Endothelial cell of umbilical vein (primary cell): ENCODE measurements around the gene TJP1. TPM values are rescaled to one million over a fixed set of nuclear protein-coding genes. Genes with fewer than 3 reads are reported as not detected.

Source experiments
- BruUV-seq: library from RNA; stranded (reverse); fragments of 400-500 nt; replicated peaks from 2 replicates; lab custom pipeline; 2021; lab: Mats Ljungman, UMichigan
- CTCF ChIA-PET: fragments of 300-600, 350-600 bp; sonication (Branson Sonifier 250); formaldehyde crosslinking; loops from one replicate; lab custom pipeline; 2021; ENCODE audit warnings: antibody characterized with exemption, inconsistent platforms; lab: Charles Lee
- POLR2A ChIA-PET: fragments of 300-600, 350-600 bp; sonication (Branson Sonifier 250); formaldehyde crosslinking; loops from one replicate; lab custom pipeline; 2021; ENCODE audit warnings: antibody characterized with exemption, inconsistent platforms; lab: Charles Lee
- DNase-seq: peaks from one replicate; pipeline ENCODE4 v3.0.0-alpha.2; 2011; ENCODE audit warnings: low read depth, low spot score
- FAIRE-seq: peaks from 2 replicates; lab custom pipeline; 2011; peaks lifted over from hg19 to GRCh38; lab: Jason Lieb, UNC
- H2AFZ ChIP-seq: 2 replicates; pipeline ENCODE4 v1.6.0; 2012; ENCODE audit warnings: low read depth, low read length, control low read depth, inconsistent platforms
- H3K27ac ChIP-seq: 2 replicates; pipeline ENCODE4 v1.5.1; 2011; ENCODE audit warnings: low read depth, mild to moderate bottlenecking, control low read depth, low read length, moderate library complexity; ENCODE audit not compliant: insufficient read depth
- H3K27me3 ChIP-seq, 2 experiments: 2 replicates each; pipeline versions ENCODE4 v1.6.0 to v1.6.1; 2011; ENCODE audit warnings: low read length in 2 of 2, mixed read lengths in 1 of 2; ENCODE audit not compliant: control insufficient read depth in 2 of 2, insufficient read depth in 2 of 2
- H3K36me3 ChIP-seq, 2 experiments: 2 replicates in 1 of 2; 3 replicates in 1 of 2; pipeline ENCODE4 v1.5.1; 2011; ENCODE audit warnings: low read length in 2 of 2, mild to moderate bottlenecking in 1 of 2, moderate library complexity in 1 of 2; ENCODE audit not compliant: control insufficient read depth in 2 of 2, insufficient read depth in 2 of 2; ENCODE audit errors: extremely low read depth in 1 of 2
- H3K4me1 ChIP-seq: 3 replicates; pipeline ENCODE4 v1.5.1; 2011; ENCODE audit warnings: mild to moderate bottlenecking, low read length; ENCODE audit not compliant: control insufficient read depth, insufficient read depth; ENCODE audit errors: extremely low read depth
- H3K4me2 ChIP-seq: 2 replicates; pipeline ENCODE4 v1.6.1; 2011; ENCODE audit warnings: low read length, control low read depth, mixed read lengths; ENCODE audit not compliant: insufficient read depth
- H3K4me3 ChIP-seq, 3 experiments: fragments of 200-600 bp in 1 of 3; sonication (generic), shearing (Covaris generic) in 1 of 3; replicated peaks in 1 of 3; 2 replicates each; pipeline ENCODE4 v1.5.1; 2011 to 2016; ENCODE audit warnings: control low read depth in 3 of 3, low read length in 3 of 3, mild to moderate bottlenecking in 2 of 3, inconsistent platforms in 1 of 3, low read depth in 1 of 3, moderate library complexity in 1 of 3; ENCODE audit not compliant: insufficient read depth in 1 of 3
- H3K79me2 ChIP-seq: 2 replicates; pipeline ENCODE4 v1.6.0; 2012; ENCODE audit warnings: low read length, inconsistent platforms; ENCODE audit not compliant: control insufficient read depth, insufficient read depth
- H3K9ac ChIP-seq: replicated peaks from 2 replicates; pipeline ENCODE3; 2011; ENCODE audit warnings: low read length, control low read depth; ENCODE audit not compliant: insufficient read depth; ENCODE audit errors: extremely low read depth
- H3K9me1 ChIP-seq: replicated peaks from 3 replicates; pipeline ENCODE4 v1.6.0; 2011; ENCODE audit warnings: mild to moderate bottlenecking, low read length; ENCODE audit not compliant: control insufficient read depth, insufficient read depth; ENCODE audit errors: extremely low read depth
- H3K9me3 ChIP-seq: replicated peaks from 2 replicates; pipeline ENCODE4 v1.5.1; 2012; ENCODE audit warnings: low read length, inconsistent platforms; ENCODE audit not compliant: control insufficient read depth, insufficient read depth
- H4K20me1 ChIP-seq: replicated peaks from 2 replicates; pipeline ENCODE3; 2011; ENCODE audit warnings: mild to moderate bottlenecking, low read length; ENCODE audit not compliant: control insufficient read depth, insufficient read depth; ENCODE audit errors: extremely low read depth
- GATA2 ChIP-seq: IDR thresholded peaks from 2 replicates; pipeline ENCODE4 v1.7.0; 2011; ENCODE audit warnings: low read depth, mild to moderate bottlenecking, moderate library complexity, mixed read lengths, low read length; ENCODE audit not compliant: insufficient read length, insufficient read depth
- POLR2A ChIP-seq: IDR thresholded peaks from 2 replicates; pipeline ENCODE4 v1.6.1; 2012; ENCODE audit warnings: low read depth, mild to moderate bottlenecking, control low read depth, low read length
- dilution Hi-C: fragments of 300-500 bp; cut with MboI; formaldehyde crosslinking; loops from one replicate; pipeline ENCODE4 v1.15.0; 2019; ENCODE audit warnings: low sequenced_read_pairs; ENCODE audit not compliant: extremely low pct_ligation_motif_present
- intact Hi-C: fragments of 100-400 bp; cut with micrococcal nuclease; formaldehyde crosslinking; loops from one replicate; pipeline ENCODE4 v1.10.0; 2022
- polyA plus RNA-seq, 4 experiments: library from polyadenylated mRNA; depleted of rRNA in 3 of 4; stranded (reverse) in 3 of 4; unstranded in 1 of 4; fragments of >200 nt; gene quantifications; 2 replicates each; pipeline versions ENCODE4 v1.2.1 to v1.2.3, GENCODE V29; 2011 to 2012; ENCODE audit warnings: missing spikeins in 1 of 4
- total RNA-seq: library from RNA; stranded (reverse); gene quantifications from 2 replicates; pipeline ENCODE4 v1.2.3, GENCODE V29; 2021
- TF ChIP-seq, protein P1 (sequence below): IDR thresholded peaks from 2 replicates; pipeline ENCODE4 v1.6.1; 2011; ENCODE audit not compliant: insufficient read depth, insufficient read length

The TJP1 gene
- total and polyA plus RNA-seq, 2 donors (not counting 3 experiments of a cell fraction or from before 2014, with no cell fraction given) = 45.6 to 128 TPM

DNA sequence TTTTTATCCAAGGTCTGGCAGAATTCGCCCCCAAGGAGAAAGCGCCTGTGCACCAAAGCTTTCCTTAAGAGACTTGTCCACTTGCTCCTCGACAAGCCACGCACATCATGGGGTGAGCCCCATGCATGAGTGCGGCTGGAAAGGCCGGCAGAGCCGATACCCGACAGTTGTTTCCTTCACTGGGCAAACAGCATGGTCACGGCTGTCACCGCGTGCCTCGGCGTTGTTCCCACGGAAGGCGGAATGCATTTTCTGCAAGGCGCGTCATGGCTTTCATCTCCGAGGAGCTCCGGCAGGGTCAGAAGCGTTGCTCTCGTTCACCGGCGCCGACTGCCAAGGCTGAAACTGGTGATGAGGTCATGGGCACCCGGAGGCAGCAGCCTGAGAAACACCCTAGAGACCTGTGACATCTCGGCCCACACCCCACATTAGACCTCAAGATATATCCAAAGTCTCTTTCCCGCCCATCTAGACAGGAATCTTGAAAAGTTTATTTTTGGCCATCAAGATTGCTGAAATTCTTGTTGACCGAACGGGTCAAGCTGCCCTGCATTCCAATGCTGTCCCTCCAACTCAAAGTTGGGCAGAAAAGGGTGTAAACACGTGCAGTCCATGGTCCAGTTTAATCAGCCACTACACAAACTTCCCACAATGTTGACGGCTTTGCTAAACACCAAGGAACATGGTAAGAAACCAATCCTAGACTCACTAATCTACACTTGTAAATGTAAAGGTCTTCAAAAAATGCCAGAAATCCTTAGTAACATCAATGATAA lies 604 bp upstream of the TJP1 start:
- ChIA-PET POLR2A (interaction anchor here (0.9 to 1.6 kb wide), 2 partner anchors 12 to 22 kb away, joined by 3 to 4 read pairs; no protein-coding TSS in a partner anchor), CTCF (interaction anchor here (4.2 to 4.4 kb wide), 2 partner anchors 75 to 103 kb away, joined by 40 to 52 read pairs; no protein-coding TSS in a partner anchor)
- TSS peak; percentile 62 for BruUV-seq
- DNase-seq = peak; percentile 87
- Histone ChIP-seq H3K27ac (peak overlapping the region; percentile 75), H3K4me1 (peaks cover 45% of the 10 kb centered on the region), H3K4me3 (peak overlapping the region in 2 of 3 experiments; percentile 42 to 56), H3K9ac (peak overlapping the region; percentile 67), H3K36me3 (no peaks in the 10 kb centered on the region), H3K79me2 (peaks cover 37% of the 10 kb centered on the region), H3K9me3 (no peaks in the 10 kb centered on the region), H4K20me1 (peaks cover 6% of the 10 kb centered on the region), H3K4me2 (peak overlapping the region; percentile 62), H3K27me3 (peaks cover 0 to 3% of the 10 kb centered on the region in 2 experiments), H3K9me1 (no peaks in the 10 kb centered on the region), H2AFZ (peak overlapping the region; percentile 56)
- peak; percentile 75 for FAIRE-seq
- intact Hi-C loops (loop anchor here (1.0 to 5.0 kb wide), 7 partner anchors 23 to 126 kb away; no protein-coding TSS in a partner anchor), dilution Hi-C loops (loop anchor here (10.0 kb wide), 1 partner anchor 148 kb away; no protein-coding TSS in a partner anchor)
- TF ChIP-seq, protein P1, sequence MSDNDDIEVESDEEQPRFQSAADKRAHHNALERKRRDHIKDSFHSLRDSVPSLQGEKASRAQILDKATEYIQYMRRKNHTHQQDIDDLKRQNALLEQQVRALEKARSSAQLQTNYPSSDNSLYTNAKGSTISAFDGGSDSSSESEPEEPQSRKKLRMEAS = peak; percentile 72
- no peak for TF ChIP-seq GATA2
- no peak for TF ChIP-seq POLR2A
